NCI-H2196 (cell line): ENCODE data around the gene XKRX.

Experiments used
- DNase-seq: peaks from one replicate; lab custom pipeline; 2025; ENCODE audit not compliant: unreplicated experiment; lab: John Stamatoyannopoulos, UW

The XKRX gene

DNA sequence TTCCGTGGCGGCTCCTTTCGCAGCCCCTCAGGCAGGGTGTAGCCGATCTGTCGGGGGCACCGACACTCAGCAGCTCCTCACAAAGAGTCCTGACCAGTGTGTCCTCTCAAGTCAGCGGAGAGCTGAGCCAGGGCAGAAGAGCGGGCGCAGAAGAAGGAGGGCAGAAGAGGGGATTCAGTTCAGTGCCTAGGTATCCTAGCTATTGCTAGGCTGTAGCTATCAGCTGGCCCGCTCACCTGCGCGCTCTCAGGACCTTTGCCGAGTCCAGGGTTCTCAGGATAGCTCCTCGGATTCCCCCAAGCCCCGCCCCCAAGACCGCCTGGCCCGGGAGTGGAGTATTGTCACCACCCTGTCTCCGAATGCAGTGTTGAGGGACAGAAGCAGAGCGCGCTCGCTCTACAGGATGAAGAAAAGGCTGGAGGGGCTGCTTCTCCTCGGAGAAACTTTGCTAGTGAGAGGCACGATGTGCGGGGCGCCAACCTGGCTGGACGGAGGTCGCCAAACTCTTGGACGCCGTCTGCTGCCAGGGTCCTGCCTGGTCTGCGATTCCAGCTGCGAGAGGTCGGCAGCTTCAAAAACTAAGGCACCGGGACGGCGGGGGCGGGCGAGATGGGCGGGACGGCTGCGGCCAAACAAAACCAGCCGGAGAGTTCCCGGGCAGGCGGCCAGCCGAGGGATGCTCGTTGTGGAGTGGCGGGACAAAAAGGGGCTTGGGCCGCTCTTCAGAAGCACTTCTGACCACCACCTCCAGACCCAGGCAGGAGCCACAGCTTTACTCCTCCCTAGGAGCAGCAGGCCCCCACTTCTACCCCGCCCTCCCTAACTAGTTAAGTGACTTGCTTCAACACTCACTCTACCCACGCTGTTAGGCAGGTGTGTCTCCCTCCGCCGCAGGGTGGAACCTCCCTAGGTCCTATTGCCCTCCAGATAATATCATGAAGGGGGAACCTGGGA is at the start of gene XKRX:
TSS of gene XKRX (minus strand) at position 258 of the 954 bp plus-strand sequence. CDS start 613 bp downstream, outside the sequence.
- peak; percentile 19 for DNase-seq

DNA sequence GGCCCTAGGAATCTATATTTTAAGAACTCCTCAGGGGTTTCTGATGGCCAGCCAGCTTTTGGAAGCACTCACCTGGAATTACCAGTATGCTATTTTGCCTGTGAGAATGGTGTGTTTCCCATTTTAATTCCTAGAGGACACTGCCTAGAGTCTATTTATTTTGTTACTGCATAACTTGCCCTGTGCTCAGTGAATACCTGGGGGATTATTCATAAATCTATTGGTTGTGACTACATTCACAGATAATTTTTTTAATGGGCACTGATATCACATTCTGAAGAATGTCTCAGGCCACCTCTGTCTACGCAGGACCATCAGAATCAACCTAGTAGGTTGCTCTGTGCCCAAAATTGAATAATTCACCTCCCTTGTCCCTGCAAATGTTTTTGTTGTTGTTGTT is 47.5 kb upstream of the XKRX start:
- DNase-seq: no peak

DNA sequence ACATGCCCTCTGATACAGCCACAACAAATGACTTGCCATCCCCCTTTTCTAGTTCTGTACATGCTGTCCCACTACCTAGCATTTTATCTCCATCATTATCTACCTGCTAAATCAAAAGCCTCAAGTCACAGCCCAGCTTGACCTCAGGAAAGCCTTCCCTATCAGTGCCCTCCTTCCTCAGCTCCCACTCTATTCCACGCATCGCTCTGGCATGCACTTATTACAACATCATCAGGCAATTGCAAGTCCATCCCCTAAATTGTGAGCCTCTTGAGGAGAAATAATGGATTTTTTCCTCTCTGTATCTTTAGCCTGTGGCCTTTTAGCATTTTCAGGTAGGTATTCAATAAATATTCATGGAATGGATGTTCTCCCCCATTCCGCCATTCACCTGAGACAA is 46.5 kb upstream of the XKRX start:
- DNase-seq: no peak

DNA sequence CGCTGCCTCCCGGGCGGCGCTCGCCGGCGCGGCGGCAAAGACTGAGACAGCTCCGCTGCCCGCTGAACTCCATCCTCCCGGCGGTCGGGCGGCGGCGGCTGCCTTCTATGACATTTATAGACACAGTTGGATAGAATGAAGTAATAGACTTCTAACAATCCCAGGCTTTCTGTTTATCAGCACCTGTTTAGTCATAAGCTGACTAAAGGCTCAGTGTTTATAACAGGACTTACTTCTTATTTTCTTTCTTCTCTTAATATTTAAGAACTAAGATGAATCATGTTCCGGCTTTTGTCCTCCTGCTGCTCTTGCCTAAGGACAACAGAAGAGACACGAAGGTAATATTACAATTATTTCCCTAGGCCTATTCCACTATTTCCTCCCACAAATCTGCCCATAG is 44.7 kb upstream of the XKRX start:
- DNase-seq: no peak

DNA sequence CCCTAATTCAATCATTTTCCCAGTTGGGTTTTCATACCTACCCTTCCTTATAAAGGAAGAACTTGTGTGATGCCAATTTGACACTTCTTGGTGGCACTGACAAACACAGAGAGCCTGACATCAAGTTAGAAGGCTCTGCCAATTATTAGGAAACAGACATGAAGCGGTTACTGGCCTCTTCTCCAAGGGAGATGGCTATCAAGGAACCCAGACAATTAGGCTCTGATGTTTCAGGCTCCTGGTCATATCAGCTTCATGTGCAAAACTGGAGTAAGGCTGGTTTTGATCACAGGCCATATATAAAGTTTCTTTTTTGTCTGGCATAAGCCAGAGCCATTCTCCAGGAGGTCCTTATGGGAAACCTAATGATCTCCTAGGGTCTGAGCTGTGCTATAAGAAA is 41.2 kb upstream of the XKRX start:
- no peak for DNase-seq

DNA sequence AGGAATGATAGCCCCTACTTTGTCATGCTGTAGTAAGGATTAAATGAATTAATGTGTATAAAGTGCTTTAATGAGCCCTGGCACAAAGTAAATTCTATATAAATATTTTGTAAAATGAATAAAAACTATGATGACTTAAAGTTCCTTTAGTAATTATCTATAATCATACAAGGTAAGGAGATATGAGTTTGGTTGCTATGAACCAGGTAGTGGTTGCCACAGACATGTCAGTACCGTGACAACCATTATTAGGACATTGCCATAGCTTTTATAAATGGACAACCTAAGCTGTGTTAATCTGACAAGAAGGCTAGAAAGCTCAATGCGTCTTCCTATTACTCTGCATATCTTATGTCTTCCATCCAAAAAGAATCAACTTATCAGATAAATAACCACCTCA is 40.7 kb upstream of the XKRX start, which contains the start of gene ARL13A:
TSS of gene ARL13A (plus strand) at position 301 of the 400 bp plus-strand sequence. CDS start 3,982 bp downstream, outside the sequence.
- no peak for DNase-seq

DNA sequence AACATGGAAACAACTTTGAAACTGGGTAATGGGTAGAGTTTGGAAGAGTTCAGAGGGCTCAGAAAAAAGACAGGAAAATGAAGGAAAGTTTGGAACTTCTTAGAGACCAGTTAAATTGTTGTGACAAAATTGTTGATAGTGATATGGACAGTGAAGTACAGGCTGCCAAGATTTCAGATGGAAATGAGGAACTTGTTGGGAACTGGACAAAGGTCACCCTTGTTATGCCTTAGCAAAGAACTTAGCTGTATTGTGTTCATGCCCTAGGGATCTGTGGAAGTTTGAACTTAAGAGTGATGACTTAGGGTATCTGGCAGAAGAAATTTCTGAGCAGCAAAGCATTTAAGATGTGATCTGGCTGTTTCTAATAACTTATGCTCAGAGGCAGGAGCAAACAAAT is 35.6 kb upstream of the XKRX start:
- no peak for DNase-seq

DNA sequence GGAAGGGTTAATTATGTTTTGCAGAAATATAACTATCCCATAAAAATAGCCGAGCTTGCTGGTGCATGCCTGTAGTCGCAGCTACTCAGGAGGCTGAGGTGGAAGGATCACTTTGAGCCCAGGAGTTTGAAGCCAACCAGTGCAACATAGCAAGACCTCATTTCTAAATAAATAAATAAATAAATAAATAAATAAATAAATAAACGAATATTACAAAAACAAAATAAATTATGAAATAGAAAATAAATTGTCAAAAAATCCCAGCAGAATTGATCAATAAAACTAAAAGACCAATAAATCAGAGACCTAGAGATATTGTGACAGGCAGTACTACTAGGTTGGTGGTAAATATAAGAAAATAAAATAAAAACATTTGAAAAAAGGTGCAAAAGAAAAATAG is 34.1 kb upstream of the XKRX start:
- no peak for DNase-seq

DNA sequence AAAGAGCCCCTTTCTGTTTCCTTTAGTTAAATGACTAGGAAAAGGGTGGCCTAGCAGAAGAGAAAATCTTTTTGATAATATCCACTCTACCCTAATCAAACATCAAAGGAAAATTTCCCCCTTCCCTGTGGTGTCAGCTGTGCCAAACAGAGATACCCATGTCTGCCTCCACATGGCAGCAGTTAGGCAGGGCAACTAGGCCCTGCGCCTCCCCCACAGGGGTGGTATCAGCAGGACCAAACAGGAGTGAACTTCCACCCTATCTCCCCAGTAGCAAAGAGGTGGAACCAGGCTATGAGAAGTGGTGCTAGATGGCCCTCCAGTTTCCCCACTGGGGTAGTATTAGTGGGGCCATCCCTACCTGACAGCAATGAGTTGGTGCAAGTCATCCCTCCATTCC is 19.8 kb upstream of the XKRX start:
- DNase-seq: no peak

DNA sequence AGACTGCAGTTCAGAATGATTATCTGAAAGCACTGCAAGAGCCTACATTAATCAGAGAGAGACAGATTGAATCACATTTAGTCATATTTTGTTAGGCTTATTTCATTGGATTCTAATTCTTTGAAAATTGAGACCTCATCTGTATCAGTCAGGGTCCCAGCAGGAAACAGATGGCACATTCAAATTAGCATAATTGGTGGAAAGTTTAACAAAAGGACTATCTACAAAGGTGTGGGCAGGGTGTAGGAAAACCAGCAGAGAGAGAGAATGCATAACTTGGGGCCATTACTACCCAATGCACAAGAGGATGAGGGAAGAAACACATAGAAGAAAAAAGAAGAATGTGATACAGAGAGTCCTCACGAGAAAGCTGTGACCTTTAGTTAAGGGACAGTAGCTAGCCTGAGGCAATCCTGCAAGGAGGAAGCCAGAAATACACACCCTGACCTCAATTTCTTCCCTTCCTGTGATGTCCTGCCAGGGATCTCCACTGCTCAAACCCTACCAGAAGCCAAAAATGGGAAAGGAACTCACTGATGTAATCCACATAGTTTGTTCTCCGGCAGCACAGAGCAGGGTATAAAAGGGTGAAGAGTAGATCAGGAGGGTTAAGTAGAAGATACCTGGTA is 17.7 kb upstream of the XKRX start:
- DNase-seq: no peak

DNA sequence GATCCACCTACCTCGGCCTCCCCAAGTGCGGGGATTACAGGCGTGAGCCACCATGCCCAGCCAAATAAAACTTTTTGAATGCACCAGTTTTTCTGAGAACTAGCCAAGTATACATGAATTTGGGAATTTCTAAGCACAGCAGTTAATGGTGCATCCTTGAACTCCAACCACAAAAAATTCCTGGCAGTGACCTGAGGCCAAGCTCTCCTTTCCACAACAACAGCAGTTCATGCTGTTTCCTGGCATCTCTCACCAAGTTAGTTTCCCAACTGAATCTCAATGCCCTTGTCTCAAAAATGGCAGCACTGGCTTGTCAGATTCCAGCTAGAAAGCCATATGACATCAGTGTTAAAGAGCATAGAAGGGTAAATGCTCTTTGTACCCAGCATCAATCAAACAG is 15.9 kb upstream of the XKRX start:
- no peak for DNase-seq

DNA sequence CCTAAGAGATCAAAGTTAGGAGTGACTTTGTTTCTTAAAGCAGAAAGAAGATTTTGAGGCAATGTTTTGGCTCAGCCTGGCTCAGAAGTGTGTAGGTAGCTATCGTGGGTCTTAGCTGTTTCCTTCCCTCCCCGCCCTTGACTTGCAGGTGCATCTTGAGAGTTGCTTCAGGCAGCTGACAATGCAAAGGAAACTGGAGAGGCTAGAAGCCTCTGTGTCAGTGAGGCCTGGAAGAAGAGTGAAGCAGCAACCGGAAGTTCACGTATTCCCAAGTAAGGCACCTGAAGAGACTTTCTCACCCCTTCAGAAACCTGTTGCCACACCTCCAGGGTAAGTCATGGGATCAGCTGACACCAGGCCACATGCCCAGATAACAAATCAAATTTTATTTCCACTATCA is 10.6 kb upstream of the XKRX start:
- no peak for DNase-seq

DNA sequence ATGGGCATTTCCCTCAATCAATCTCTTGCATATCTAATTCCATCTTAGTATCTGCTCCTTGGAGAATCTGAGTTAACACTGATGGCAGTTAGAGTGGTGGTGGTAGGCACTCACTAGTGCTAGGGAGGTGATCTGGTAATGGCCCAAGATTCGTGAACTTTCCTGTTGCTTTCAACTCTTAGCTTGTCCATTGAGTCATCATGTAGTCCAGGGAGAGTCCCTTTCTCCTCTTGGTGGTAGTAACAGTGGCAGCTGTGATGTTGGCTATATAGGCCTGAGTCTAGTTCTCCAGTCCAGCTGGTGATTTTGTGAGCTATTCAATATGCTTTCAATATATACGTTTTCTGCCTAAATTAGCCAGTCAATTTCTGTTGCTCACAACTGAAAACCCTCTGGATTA is 7.0 kb upstream of the XKRX start:
- no peak for DNase-seq

DNA sequence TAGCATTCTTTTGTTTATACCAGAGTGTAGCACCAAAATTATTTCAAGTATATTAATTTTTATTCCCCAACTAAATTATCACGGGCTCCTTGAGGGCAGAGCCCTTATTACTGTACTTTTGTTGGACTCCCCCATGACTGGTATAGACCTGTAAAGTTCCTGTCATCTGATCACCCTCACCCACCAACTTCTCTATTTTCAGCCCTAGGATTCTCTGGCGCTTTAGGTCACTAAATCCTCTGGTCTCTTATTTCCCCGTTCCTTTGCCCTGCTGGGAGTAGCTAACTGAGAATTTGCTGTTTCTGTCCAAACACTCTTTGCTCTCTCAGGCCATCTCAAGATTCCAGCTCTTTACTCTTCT is 3.2 kb upstream of the XKRX start:
- DNase-seq: no peak

DNA sequence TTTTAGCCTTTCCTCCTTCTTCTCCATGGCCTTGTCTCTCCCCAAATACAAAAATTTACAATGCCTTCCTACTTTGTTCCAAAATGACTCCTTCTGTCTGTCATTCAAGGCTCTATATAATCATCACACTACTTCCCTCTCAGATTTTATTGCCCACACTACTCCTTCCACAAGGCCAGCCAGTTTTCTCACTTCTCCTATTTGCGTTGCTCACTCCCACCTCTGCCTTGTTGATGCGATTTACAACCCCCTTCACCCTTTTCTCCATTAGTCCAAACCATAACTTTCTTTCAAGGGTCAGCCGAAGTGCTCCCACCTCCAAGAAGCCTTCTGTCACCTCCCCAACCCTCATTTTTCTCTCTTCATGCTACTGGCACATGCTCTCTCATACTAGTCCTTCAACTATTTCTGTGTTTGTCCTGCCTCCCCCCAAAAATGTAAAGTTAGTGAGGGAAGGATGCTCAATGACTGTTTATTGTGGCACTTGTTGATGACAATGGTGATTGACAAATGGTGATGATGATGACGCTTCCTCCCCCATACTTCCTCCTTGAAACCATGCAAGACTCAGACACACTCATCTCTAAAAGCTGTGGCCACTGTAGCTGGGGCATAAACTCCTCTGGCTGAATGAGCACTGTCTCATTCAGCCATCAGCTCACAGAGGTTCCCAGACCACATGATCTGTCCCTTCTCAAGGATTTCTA is 2.7 kb upstream of the XKRX start:
- DNase-seq: no peak

DNA sequence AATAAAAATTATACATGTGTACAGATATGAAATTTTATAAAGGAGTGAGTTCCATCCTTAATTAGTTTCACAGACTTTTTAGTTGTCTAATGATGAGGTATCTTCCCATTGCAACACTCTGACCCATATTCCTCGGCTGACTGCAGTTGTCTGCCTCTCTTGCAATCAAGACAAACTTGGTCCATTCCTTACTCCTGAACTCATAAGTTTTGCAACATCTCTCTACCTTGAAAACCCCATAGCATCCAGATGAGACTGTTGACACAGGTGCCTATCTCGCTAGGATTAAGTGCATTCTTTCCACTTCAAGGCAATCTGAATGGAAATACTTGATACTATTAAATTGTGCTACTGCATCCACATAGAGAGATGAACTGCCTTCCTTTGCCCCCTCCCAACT is 2.3 kb downstream of the XKRX start:
- DNase-seq: no peak

DNA sequence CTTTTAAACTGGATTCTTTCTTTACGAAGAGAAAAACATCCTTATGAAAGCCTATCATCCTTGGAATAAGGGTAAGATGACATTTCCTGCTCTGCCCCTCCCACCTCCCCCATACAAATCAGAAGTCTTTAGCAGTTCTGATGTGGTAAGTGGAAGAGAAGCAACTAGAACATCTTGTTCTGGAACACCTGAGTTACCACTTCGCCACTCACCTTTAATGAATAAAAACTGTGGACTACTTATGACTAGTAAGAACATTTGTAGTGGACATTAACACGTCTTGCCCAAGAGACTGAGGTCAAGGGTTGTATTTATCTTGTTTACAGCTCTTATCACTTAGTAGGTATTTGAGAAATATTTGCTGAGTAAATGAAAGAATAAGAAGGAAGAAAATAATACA is 4.3 kb downstream of the XKRX start:
- no peak for DNase-seq

DNA sequence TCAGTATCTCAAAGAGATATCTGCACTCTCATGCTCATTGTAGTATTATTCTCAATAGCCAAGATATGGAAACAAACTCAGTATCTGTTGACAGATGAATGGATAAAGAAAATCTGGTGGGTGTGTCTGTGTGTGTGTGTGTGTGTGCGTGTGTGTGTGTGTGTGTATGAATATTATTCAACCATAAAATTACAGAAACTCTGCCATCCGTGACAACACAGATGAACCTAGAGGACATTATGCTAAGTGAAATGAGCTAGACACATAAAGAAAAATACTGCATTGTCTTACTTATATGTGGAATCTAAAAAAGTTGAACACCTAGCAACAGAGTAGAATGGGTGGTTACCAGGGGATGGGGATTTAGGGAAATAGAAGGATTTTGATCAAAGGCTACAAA is 13.2 kb downstream of the XKRX start:
- DNase-seq: no peak

DNA sequence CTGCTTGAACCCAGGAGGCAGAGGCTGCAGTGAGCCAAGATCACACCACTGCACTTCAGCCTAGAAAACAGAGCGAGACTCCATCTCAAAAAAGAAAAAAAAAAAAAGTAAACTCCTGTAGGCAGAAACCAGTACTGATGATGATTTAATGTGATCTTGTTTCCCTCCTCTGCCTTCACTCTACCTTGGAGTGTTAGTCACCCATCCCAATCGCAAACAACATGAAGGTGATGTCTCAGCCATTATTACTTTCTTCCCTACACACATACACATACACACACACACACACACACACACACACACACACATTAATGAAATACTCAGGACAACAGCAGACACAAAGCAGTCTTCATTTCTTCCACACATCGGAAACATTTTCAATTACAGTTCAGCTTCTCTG is 15.6 kb downstream of the XKRX start:
- DNase-seq: no peak

DNA sequence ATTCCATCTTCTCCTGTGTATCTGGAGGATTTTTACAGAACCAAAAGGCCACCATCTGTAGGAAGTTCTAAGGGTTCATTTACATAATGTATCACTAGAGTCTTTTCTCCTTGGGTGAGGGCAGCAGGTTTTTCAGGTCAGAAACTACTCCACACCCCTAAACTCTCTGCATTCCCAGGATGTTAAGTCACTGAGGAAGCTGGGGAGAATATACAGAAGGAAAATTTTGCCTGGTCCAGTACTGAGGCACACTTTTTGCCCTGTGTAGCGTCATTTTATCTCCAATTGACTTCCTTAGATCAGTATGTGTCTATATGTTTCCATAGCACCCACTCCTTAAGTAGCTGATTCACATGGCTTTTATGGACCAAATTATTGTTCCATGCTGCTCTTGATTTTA is 17.0 kb downstream of the XKRX start:
- no peak for DNase-seq

DNA sequence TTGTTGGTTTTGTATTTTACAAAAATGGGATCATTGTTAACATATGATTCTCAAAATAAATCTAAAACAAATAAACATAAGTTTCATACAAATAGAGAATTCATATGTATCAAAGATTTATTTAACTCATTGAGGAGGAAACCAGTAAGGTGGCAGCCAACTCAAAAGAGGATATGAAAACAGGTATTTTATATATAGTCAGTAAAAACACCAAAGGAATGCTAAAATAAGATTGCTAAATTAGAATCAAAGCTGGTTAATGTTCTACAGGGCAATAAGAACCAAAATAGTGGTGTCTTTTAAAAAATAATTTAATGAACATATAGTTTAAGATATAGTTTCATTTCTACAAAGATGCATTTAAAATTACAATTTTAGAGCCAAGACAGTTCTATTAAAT is 23.1 kb downstream of the XKRX start:
- no peak for DNase-seq

DNA sequence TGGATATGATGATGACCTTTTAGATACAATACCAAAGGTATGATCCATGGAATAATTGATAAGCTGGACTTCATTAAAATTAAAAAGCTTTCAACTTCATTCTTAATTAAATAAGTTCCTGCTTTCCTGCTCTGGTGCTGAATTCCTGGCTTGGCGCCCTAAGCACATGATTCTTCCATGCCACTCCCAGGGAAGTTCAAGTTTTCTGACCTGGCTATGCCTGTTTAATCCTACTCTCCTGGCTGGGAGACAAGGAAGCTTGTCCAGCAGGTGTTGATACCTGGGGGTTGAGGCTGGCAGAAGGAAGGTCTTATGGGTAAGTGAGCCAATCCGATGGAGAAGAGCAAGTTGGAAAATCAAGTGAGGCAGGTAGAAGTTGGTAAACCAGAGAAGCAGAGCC is 24.3 kb downstream of the XKRX start:
- no peak for DNase-seq
